Uterus (tissue), 4 donors: ENCODE data around the gene GPATCH4. TPM values are rescaled to one million over a fixed set of nuclear protein-coding genes. Genes with fewer than 3 reads are reported as not detected.

Experiments
- DNase-seq, 2 donors: peaks; one replicate each; pipeline ENCODE4 v3.0.0-alpha.2; 2019 to 2020
- H3K27ac ChIP-seq, 2 donors: fragments of 200-600 bp; sonication (generic); 1 replicate in 1 of 2; 2 replicates in 1 of 2; pipeline ENCODE4 v1.5.1; 2016 to 2018
- H3K27me3 ChIP-seq, 2 donors: fragments of 200-600 bp; sonication (generic); one replicate each; pipeline ENCODE4 v1.5.1; 2018 to 2019; ENCODE audit warnings: control low read depth in 1 of 2
- H3K36me3 ChIP-seq, 2 donors: fragments of 200-600 bp; sonication (generic); one replicate each; pipeline ENCODE4 v1.5.1; 2019; ENCODE audit warnings: control low read depth in 1 of 2
- H3K4me1 ChIP-seq, 2 donors: fragments of 200-600 bp; sonication (generic); one replicate each; pipeline ENCODE4 v1.5.1; 2018 to 2019; ENCODE audit warnings: control low read depth in 1 of 2
- H3K4me3 ChIP-seq, 2 donors: fragments of 200-600 bp; sonication (generic); 1 replicate in 1 of 2; 2 replicates in 1 of 2; pipeline ENCODE4 v1.5.1; 2018 to 2019; ENCODE audit warnings: mild to moderate bottlenecking in 1 of 2
- H3K9me3 ChIP-seq, 2 donors: fragments of 200-600 bp; sonication (generic); one replicate each; pipeline ENCODE4 v1.5.1; 2019; ENCODE audit warnings: control low read depth in 1 of 2
- CTCF ChIP-seq, 4 experiments: fragments of 200-600 bp in 2 of 4; fragments of 450-650 bp in 2 of 4; sonication (generic) in 2 of 4; IDR thresholded peaks; one replicate each; pipeline ENCODE4 v1.5.1; 2016 to 2019; ENCODE audit warnings: antibody characterized with exemption in 4 of 4, mild to moderate bottlenecking in 2 of 4, moderate library complexity in 1 of 4
- POLR2A ChIP-seq, 2 donors: fragments of 450-650 bp; IDR thresholded peaks; one replicate each; pipeline ENCODE4 v1.6.1; 2016; ENCODE audit warnings: antibody characterized with exemption in 2 of 2, mild to moderate bottlenecking in 1 of 2, moderate library complexity in 1 of 2
- intact Hi-C: fragments of 100-400 bp; cut with DNase I; formaldehyde crosslinking; loops from one replicate; pipeline ENCODE4 v1.15.1; 2023; ENCODE audit warnings: low total_unique reads
- total RNA-seq, 4 donors: library from RNA; depleted of rRNA in 3 of 4; stranded (reverse); fragments of >200 nt in 3 of 4; gene quantifications; one replicate each; pipeline versions ENCODE4 v1.1.0 to v1.2.4, GENCODE V29; 2014 to 2023
- donor health status: DM: yes; HTN: yes; CAD: no.

Gene GPATCH4
- total RNA-seq, 4 donors from 2014 or later, result 2.3 to 31.6 (median 19.8) TPM

- TF ChIP-seq POLR2A (IDR thresholded peaks at IDR 0.05) (no peak), CTCF (IDR thresholded peaks at IDR 0.05) (no peak)
- intact Hi-C loops, result no loop called here
- DNase-seq, result no peak
- no peaks in the 10 kb centered on the region for H3K9me3 ChIP-seq
- H3K4me3 ChIP-seq, result no peak within 1 kb of the TSS
- H3K4me1 ChIP-seq, result no peaks in the 10 kb centered on the region
- no peaks in the 10 kb centered on the region for H3K36me3 ChIP-seq
- no peak within 1 kb of the TSS for H3K27ac ChIP-seq
- H3K27me3 ChIP-seq, result no peaks in the 10 kb centered on the region
Observed at GRCh38 chr1:156579472-156579871, 21.8 kb downstream of the GPATCH4 start, which contains the start of gene TTC24. TSS of gene TTC24 (plus strand) at chr1:156579723. CDS start at chr1:156581365, 1,642 bp downstream.

- TF ChIP-seq POLR2A (IDR thresholded peaks at IDR 0.05), result no peak
- TF ChIP-seq CTCF (IDR thresholded peaks at IDR 0.05), result no peak
- Histone ChIP-seq H3K36me3 (no peaks in the 10 kb centered on the region), H3K4me3 (no peak overlapping the region), H3K9me3 (no peaks in the 10 kb centered on the region), H3K4me1 (no peaks in the 10 kb centered on the region), H3K27me3 (no peaks in the 10 kb centered on the region), H3K27ac (no peak overlapping the region)
- no peak for DNase-seq
- intact Hi-C loops, result no loop called here
Observed at GRCh38 chr1:156578055-156578454, 23.2 kb downstream of the GPATCH4 start.

GRCh38 chr1:156577550-156577949 is 23.7 kb downstream of the GPATCH4 start:
- intact Hi-C loops, result no loop called here
- no peak overlapping the region for H3K4me3 ChIP-seq
- TF ChIP-seq CTCF (IDR thresholded peaks at IDR 0.05), result no peak
- no peak for TF ChIP-seq POLR2A (IDR thresholded peaks at IDR 0.05)
- no peak for DNase-seq
- no peaks in the 10 kb centered on the region for H3K9me3 ChIP-seq
- no peaks in the 10 kb centered on the region for H3K4me1 ChIP-seq
- H3K27me3 ChIP-seq, result no peaks in the 10 kb centered on the region
- H3K27ac ChIP-seq, result no peak overlapping the region
- no peaks in the 10 kb centered on the region for H3K36me3 ChIP-seq

GRCh38 chr1:156574039-156574633 is 27.1 kb downstream of the GPATCH4 start:
- TF ChIP-seq CTCF (IDR thresholded peaks at IDR 0.05) (no peak), POLR2A (IDR thresholded peaks at IDR 0.05) (no peak)
- H3K27me3 ChIP-seq, result no peaks in the 10 kb centered on the region
- no peaks in the 10 kb centered on the region for H3K9me3 ChIP-seq
- no peaks in the 10 kb centered on the region for H3K36me3 ChIP-seq
- H3K4me1 ChIP-seq, result peaks cover 0 to 5% of the 10 kb centered on the region in 2 donors
- H3K27ac ChIP-seq, result no peak overlapping the region
- DNase-seq, result no peak
- H3K4me3 ChIP-seq, result no peak overlapping the region
- intact Hi-C loops, result no loop called here

- no peak for DNase-seq
- H3K27ac ChIP-seq, result no peak overlapping the region
- intact Hi-C loops, result no loop called here
- H3K4me3 ChIP-seq, result peak overlapping the region in 1 of 2 donors; percentile 19
- H3K9me3 ChIP-seq, result no peaks in the 10 kb centered on the region
- H3K4me1 ChIP-seq, result peaks cover 0 to 5% of the 10 kb centered on the region in 2 donors
- H3K27me3 ChIP-seq, result no peaks in the 10 kb centered on the region
- no peaks in the 10 kb centered on the region for H3K36me3 ChIP-seq
- TF ChIP-seq CTCF (IDR thresholded peaks at IDR 0.05) (peak in 1 of 4 experiments; percentile 12), POLR2A (IDR thresholded peaks at IDR 0.05) (no peak)
Observed at GRCh38 chr1:156572663-156573018, 28.6 kb downstream of the GPATCH4 start.
